Panc1 (cell line): Measurements from ENCODE around the gene HIKESHI. TPM values are rescaled to one million over a fixed set of nuclear protein-coding genes. Genes with fewer than 3 reads are reported as not detected.
A peak's percentile ranks its signal among the peaks of the same experiment; 100 is the strongest.

Experiments
- ATAC-seq: fragments of 200-7000 bp; cut with Tn5 transposase; 2 replicates; pipeline ENCODE4 v1.9.1; 2020; ENCODE audit warnings: mild to moderate bottlenecking, moderate library complexity
- Bru-seq: library from RNA; stranded (reverse); fragments of 400-500 nt; gene quantifications from one replicate; lab custom pipeline; 2021; lab: Mats Ljungman, UMichigan
- BruChase-seq, 2 experiments: library from RNA; stranded (reverse); fragments of 400-500 nt; gene quantifications; one replicate each; lab custom pipeline; 2021; lab: Mats Ljungman, UMichigan
- BruUV-seq: library from RNA; stranded (reverse); fragments of 400-500 nt; replicated peaks from 2 replicates; lab custom pipeline; 2021; lab: Mats Ljungman, UMichigan
- CTCF ChIA-PET: fragments of 300-600 bp; sonication (Branson Sonifier 250); formaldehyde crosslinking; loops from one replicate; lab custom pipeline; 2022; ENCODE audit warnings: antibody characterized with exemption; lab: Charles Lee
- POLR2A ChIA-PET: fragments of 300-600 bp; sonication (Branson Sonifier 250); formaldehyde crosslinking; loops from one replicate; lab custom pipeline; 2022; ENCODE audit warnings: antibody characterized with exemption; lab: Charles Lee
- DNase-seq: peaks from one replicate; pipeline ENCODE4 v3.0.0-alpha.2; 2010; ENCODE audit warnings: low read depth, low spot score
- H3K27ac ChIP-seq: 2 replicates; pipeline ENCODE4 v1.5.1; 2011; ENCODE audit warnings: mild to moderate bottlenecking, low read length, inconsistent platforms
- H3K27me3 ChIP-seq: fragments of 200-500 bp; sonication (Bioruptor generic); 2 replicates; pipeline ENCODE4 v1.6.0; 2014; ENCODE audit warnings: low read length, inconsistent platforms; ENCODE audit not compliant: control insufficient read depth, insufficient read depth
- H3K36me3 ChIP-seq: fragments of 200-500 bp; sonication (Bioruptor generic); 2 replicates; pipeline ENCODE4 v1.5.1; 2014; ENCODE audit warnings: inconsistent platforms, mild to moderate bottlenecking, low read length, moderate library complexity; ENCODE audit not compliant: control insufficient read depth, insufficient read depth
- H3K4me1 ChIP-seq: 2 replicates; pipeline ENCODE4 v1.5.1; 2011; ENCODE audit warnings: inconsistent platforms, mild to moderate bottlenecking, low read length, moderate library complexity; ENCODE audit not compliant: control insufficient read depth, insufficient read depth
- H3K4me3 ChIP-seq, 2 experiments: 2 replicates each; pipeline ENCODE4 v1.5.1; 2011 to 2012; ENCODE audit warnings: low read depth in 2 of 2, low read length in 2 of 2, mild to moderate bottlenecking in 2 of 2, inconsistent platforms in 1 of 2, moderate library complexity in 1 of 2
- H3K9me3 ChIP-seq: fragments of 200-500 bp; sonication (Bioruptor generic); 2 replicates; pipeline ENCODE4 v1.5.1; 2014; ENCODE audit warnings: low read depth, mild to moderate bottlenecking, inconsistent platforms, low read length, moderate library complexity; ENCODE audit not compliant: control insufficient read depth, insufficient read depth
- CTCF ChIP-seq: fragments of 450-650 bp; IDR thresholded peaks from 2 replicates; pipeline ENCODE4 v1.5.1; 2017; ENCODE audit warnings: mild to moderate bottlenecking
- POLR2AphosphoS5 ChIP-seq: IDR thresholded peaks from 2 replicates; pipeline ENCODE4 v1.6.1; 2012; ENCODE audit warnings: mild to moderate bottlenecking, low read depth, low read length, moderate library complexity
- REST ChIP-seq, 2 experiments: IDR thresholded peaks; 2 replicates each; pipeline ENCODE4 v1.6.1; 2011 to 2012; ENCODE audit warnings: low read depth in 2 of 2, control low read depth in 1 of 2, low read length in 1 of 2, mild to moderate bottlenecking in 1 of 2, moderate library complexity in 1 of 2; ENCODE audit not compliant: insufficient read depth in 1 of 2
- SIN3A ChIP-seq: IDR thresholded peaks from 2 replicates; pipeline ENCODE4 v1.6.1; 2012; ENCODE audit warnings: low read depth, mild to moderate bottlenecking, low read length, moderate library complexity, borderline replicate concordance; ENCODE audit not compliant: insufficient read depth
- TCF7L2 ChIP-seq: IDR thresholded peaks from 2 replicates; pipeline ENCODE4 v1.6.1; 2011; ENCODE audit warnings: mild to moderate bottlenecking, low read depth, low read length, inconsistent platforms
- in situ Hi-C: cut with HindIII; loops from 2 replicates; pipeline ENCODE4 v1.10.0; 2016; ENCODE audit warnings: low sequenced_read_pairs, low pct_unique_long_range_greater_than_20kb
- intact Hi-C: fragments of 100-400 bp; cut with micrococcal nuclease; formaldehyde crosslinking; loops from one replicate; pipeline ENCODE4 v1.10.0; 2022; ENCODE audit not compliant: unreplicated experiment
- long read RNA-seq: library from polyadenylated mRNA; unstranded; transcript quantifications from one replicate; pipeline ENCODE4 v2.0.0, GENCODE V29; 2021; ENCODE audit not compliant: unreplicated experiment
- polyA plus RNA-seq: library from polyadenylated mRNA; unstranded; fragments of >200 nt; gene quantifications from one replicate; pipeline ENCODE4 v1.2.1, GENCODE V29; 2012; ENCODE audit warnings: missing spikeins; ENCODE audit not compliant: insufficient read length
- total RNA-seq: library from RNA; stranded (reverse); gene quantifications from one replicate; pipeline ENCODE4 v1.2.1, GENCODE V29; 2021; ENCODE audit not compliant: unreplicated experiment

The HIKESHI gene
- 61.3 TPM for total RNA-seq
- 42.4 TPM for polyA plus RNA-seq
- percentile 79 among the genes with signal in this experiment for Bru-seq, nascent RNA
- percentile 76 among the genes with signal in this experiment for BruChase-seq, experiment 1, labeled RNA remaining after a 2-hour chase
- BruChase-seq, experiment 2, labeled RNA remaining after a 6-hour chase = percentile 71 among the genes with signal in this experiment
- long read RNA-seq, transcript HIKESHI-201 (5 exons, 1,113 nt) = major isoform, 41 of 66 reads
- long read RNA-seq, partial matches to known transcripts = 10 of 66 reads
- long read RNA-seq, other reads (novel, unspliced or antisense) = 9 of 66 reads

- intact Hi-C loops = no loop called here
- Histone ChIP-seq H3K36me3 (no peaks in the 10 kb centered on the region; the same call in 1 of the 2 replicates), H3K4me3 (peak within 1 kb of the TSS; percentile 91 to 98), H3K27ac (peak within 1 kb of the TSS; percentile 98), H3K4me1 (peaks cover 9% of the 10 kb centered on the region; the same call in 1 of the 2 replicates), H3K9me3 (no peaks in the 10 kb centered on the region), H3K27me3 (no peaks in the 10 kb centered on the region)
- BruUV-seq = no TSS peak
- POLR2A ChIA-PET = interaction anchor here (0.6 kb wide), 1 partner anchor 432 kb away, joined by 3 read pairs; no protein-coding TSS in a partner anchor
- peak; percentile 93 for DNase-seq
- TF ChIP-seq SIN3A (peak; percentile 82; the same call in 1 of the 2 replicates), REST (IDR thresholded peaks at IDR 0.05; ENCODE audit: insufficient read depth in 1 of 2, low read depth in 2 of 2, low read length in 1 of 2) (no peak; a peak in 1 of 4 replicates), POLR2AphosphoS5 (peak; percentile 95), CTCF (no peak), TCF7L2 (peak; percentile 42; the same call in 1 of the 2 replicates)
- CTCF ChIA-PET = interaction anchor here (0.6 kb wide), 1 partner anchor 693 kb away, joined by 3 read pairs; no protein-coding TSS in a partner anchor
- peak; percentile 100 for ATAC-seq
- in situ Hi-C loops = no loop called here
These were observed at the start of gene HIKESHI for GRCh38 chr11:86302092-86302793. Gene HIKESHI, plus strand, starts transcription at chr11:86302240. Its CDS starts 209 bp downstream, at chr11:86302449.

- BruUV-seq = no TSS peak
- intact Hi-C loops (no loop called here), in situ Hi-C loops (no loop called here)
- Histone ChIP-seq H3K27ac (no peak overlapping the region), H3K9me3 (no peaks in the 10 kb centered on the region), H3K4me1 (peaks cover 8% of the 10 kb centered on the region; the same call in 1 of the 2 replicates), H3K27me3 (no peaks in the 10 kb centered on the region), H3K36me3 (peaks cover 17% of the 10 kb centered on the region; the same call in 1 of the 2 replicates), H3K4me3 (no peak overlapping the region)
- ATAC-seq = no peak
- ChIA-PET CTCF (no interaction called here), POLR2A (no interaction called here)
- no peak for TF ChIP-seq POLR2AphosphoS5
- TF ChIP-seq REST (IDR thresholded peaks at IDR 0.05; ENCODE audit: insufficient read depth in 1 of 2, low read depth in 2 of 2, low read length in 1 of 2) = no peak
- no peak for TF ChIP-seq TCF7L2
- TF ChIP-seq CTCF = no peak
- TF ChIP-seq SIN3A = no peak
- no peak for DNase-seq
These were observed 46.1 kb upstream of the HIKESHI start for GRCh38 chr11:86255896-86256295.
